IMR-90 (cell line): ENCODE data around the gene S1PR3.

Experiments
- CHD1 ChIP-seq: IDR thresholded peaks from 2 replicates; pipeline ENCODE4 v1.6.1; 2012; ENCODE audit warnings: low read depth, low read length, improper control_type of control experiment
- MXI1 ChIP-seq: IDR thresholded peaks from 2 replicates; pipeline ENCODE4 v1.6.1; 2012; ENCODE audit warnings: low read depth, mild to moderate bottlenecking, low read length, moderate library complexity, borderline replicate concordance
- POLR2A ChIP-seq: IDR thresholded peaks from 2 replicates; pipeline ENCODE4 v1.6.1; 2012; ENCODE audit warnings: mild to moderate bottlenecking, low read depth, low read length
- RCOR1 ChIP-seq: IDR thresholded peaks from 2 replicates; pipeline ENCODE4 v1.6.1; 2012; ENCODE audit warnings: mild to moderate bottlenecking, low read length, improper control_type of control experiment; ENCODE audit not compliant: insufficient replicate concordance
- SMC3 ChIP-seq: fragments of 150-350 bp; IDR thresholded peaks from 2 replicates; pipeline ENCODE4 v1.6.1; 2016; ENCODE audit warnings: low read depth, mild to moderate bottlenecking, antibody characterized with exemption, low read length, moderate library complexity
- TF ChIP-seq, protein P1 (sequence below): conservative IDR thresholded peaks from 2 replicates; pipeline ENCODE4 v1.5.1; 2012; ENCODE audit warnings: mild to moderate bottlenecking, low read depth, low read length, improper control_type of control experiment

DNA sequence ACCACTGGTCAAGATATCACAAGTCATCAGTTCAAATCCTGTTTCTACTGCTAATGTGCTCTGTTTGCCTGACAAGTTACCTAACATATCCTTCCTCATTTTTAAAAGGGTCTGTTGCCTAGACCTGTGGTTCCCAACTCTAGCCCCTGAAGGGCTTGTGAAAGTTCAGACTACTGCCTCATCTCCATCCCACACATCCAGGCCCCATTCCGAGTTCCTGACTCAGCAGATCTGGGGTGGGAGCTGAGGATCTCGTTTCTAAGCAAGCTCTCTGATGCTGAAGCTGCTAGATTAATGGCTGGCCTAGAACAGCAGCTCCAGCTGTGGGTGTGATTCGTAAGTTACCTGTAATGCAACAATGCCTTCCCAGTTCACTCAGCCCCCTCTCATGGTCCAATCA, 32.5 kb downstream of the S1PR3 start:
- TF ChIP-seq POLR2A (no peak), MXI1 (no peak), SMC3 (no peak), CHD1 (no peak), RCOR1 (no peak)
- TF ChIP-seq, protein P1, sequence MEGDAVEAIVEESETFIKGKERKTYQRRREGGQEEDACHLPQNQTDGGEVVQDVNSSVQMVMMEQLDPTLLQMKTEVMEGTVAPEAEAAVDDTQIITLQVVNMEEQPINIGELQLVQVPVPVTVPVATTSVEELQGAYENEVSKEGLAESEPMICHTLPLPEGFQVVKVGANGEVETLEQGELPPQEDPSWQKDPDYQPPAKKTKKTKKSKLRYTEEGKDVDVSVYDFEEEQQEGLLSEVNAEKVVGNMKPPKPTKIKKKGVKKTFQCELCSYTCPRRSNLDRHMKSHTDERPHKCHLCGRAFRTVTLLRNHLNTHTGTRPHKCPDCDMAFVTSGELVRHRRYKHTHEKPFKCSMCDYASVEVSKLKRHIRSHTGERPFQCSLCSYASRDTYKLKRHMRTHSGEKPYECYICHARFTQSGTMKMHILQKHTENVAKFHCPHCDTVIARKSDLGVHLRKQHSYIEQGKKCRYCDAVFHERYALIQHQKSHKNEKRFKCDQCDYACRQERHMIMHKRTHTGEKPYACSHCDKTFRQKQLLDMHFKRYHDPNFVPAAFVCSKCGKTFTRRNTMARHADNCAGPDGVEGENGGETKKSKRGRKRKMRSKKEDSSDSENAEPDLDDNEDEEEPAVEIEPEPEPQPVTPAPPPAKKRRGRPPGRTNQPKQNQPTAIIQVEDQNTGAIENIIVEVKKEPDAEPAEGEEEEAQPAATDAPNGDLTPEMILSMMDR, result no peak
